IPS-NIHi11 (cell line): Measurements from ENCODE around the gene DYNC2H1.

Experiments
- DNase-seq: peaks from one replicate; pipeline ENCODE4 v3.0.0; 2012; ENCODE audit warnings: mixed read lengths, low spot score

DYNC2H1 gene

GRCh38 chr11:103108933-103109817 is at the start of gene DYNC2H1:
DYNC2H1 (plus strand) TSS chr11:103109426; CDS start chr11:103109575, 149 bp downstream.
- peak; percentile 96 for DNase-seq

GRCh38 chr11:103061656-103062055 is 47.6 kb upstream of the DYNC2H1 start:
- DNase-seq: no peak

GRCh38 chr11:103067118-103067517 is 42.1 kb upstream of the DYNC2H1 start:
- no peak for DNase-seq

- peak; percentile 4 for DNase-seq
Observed at GRCh38 chr11:103069367-103069766, 39.9 kb upstream of the DYNC2H1 start.

GRCh38 chr11:103070142-103070541 is 39.1 kb upstream of the DYNC2H1 start:
- no peak for DNase-seq

GRCh38 chr11:103071008-103071407 is 38.2 kb upstream of the DYNC2H1 start:
- DNase-seq: no peak

GRCh38 chr11:103076361-103076760 is 32.9 kb upstream of the DYNC2H1 start:
- DNase-seq: no peak

GRCh38 chr11:103077554-103077953 is 31.7 kb upstream of the DYNC2H1 start:
- no peak for DNase-seq

- DNase-seq: no peak
Observed at GRCh38 chr11:103078710-103079109, 30.5 kb upstream of the DYNC2H1 start.

GRCh38 chr11:103079833-103080232 is 29.4 kb upstream of the DYNC2H1 start:
- DNase-seq: no peak

GRCh38 chr11:103085758-103086365 is 23.4 kb upstream of the DYNC2H1 start:
- DNase-seq: no peak

- DNase-seq: no peak
Observed at GRCh38 chr11:103086461-103086860, 22.8 kb upstream of the DYNC2H1 start.

- peak; percentile 58 for DNase-seq
Observed at GRCh38 chr11:103091064-103091800, 18.0 kb upstream of the DYNC2H1 start.

GRCh38 chr11:103091801-103092524 is 17.3 kb upstream of the DYNC2H1 start, which contains the start of gene DCUN1D5:
DCUN1D5 (minus strand) TSS chr11:103092160; CDS start chr11:103091872, 288 bp downstream.
- peak; percentile 96 for DNase-seq

GRCh38 chr11:103097279-103097678 is 11.9 kb upstream of the DYNC2H1 start:
- DNase-seq: no peak

GRCh38 chr11:103109818-103110388 is 677 bp downstream of the DYNC2H1 start:
- no peak for DNase-seq

GRCh38 chr11:103110391-103110790 is 1.2 kb downstream of the DYNC2H1 start:
- no peak for DNase-seq

- DNase-seq: no peak
Observed at GRCh38 chr11:103111400-103111799, 2.2 kb downstream of the DYNC2H1 start.

GRCh38 chr11:103112364-103112763 is 3.1 kb downstream of the DYNC2H1 start:
- DNase-seq: no peak

- no peak for DNase-seq
Observed at GRCh38 chr11:103114836-103115235, 5.6 kb downstream of the DYNC2H1 start.

GRCh38 chr11:103125462-103125861 is 16.2 kb downstream of the DYNC2H1 start:
- DNase-seq: no peak
